IMR-90 (cell line): ENCODE results near the gene DCUN1D1. TPM values are rescaled to one million over a fixed set of nuclear protein-coding genes. Genes with fewer than 3 reads are reported as not detected.

ENCODE experiments used
- ATAC-seq: fragments of 200-7000 bp; cut with Tn5 transposase; 2 replicates; pipeline ENCODE4 v1.9.1; 2020; ENCODE audit warnings: low read depth, mild to moderate bottlenecking, moderate library complexity
- BruUV-seq: library from RNA; stranded (reverse); fragments of 400-500 nt; replicated peaks from 2 replicates; lab custom pipeline; 2021; lab: Mats Ljungman, UMichigan
- CTCF ChIA-PET: fragments of 300-600 bp; formaldehyde crosslinking; extraction: SDS; loops from one replicate; lab custom pipeline; 2021; ENCODE audit warnings: antibody characterized with exemption; lab: Yijun Ruan, JAX
- POLR2A ChIA-PET: fragments of 300-600 bp; sonication (Branson Sonifier 250); formaldehyde crosslinking; loops from one replicate; lab custom pipeline; 2022; ENCODE audit warnings: antibody characterized with exemption; ENCODE audit not compliant: unreplicated experiment; lab: Charles Lee
- DNase-seq: peaks from one replicate; pipeline ENCODE4 v3.0.0; 2013
- H2AFZ ChIP-seq: replicated peaks from 2 replicates; pipeline ENCODE3; 2013; ENCODE audit warnings: low read length, mild to moderate bottlenecking; ENCODE audit not compliant: poor library complexity
- H2AK5ac ChIP-seq: 2 replicates; pipeline ENCODE4 v1.6.1; 2013; ENCODE audit warnings: low read depth, low read length, inconsistent platforms
- H2AK9ac ChIP-seq: replicated peaks from 2 replicates; pipeline ENCODE3; 2013; ENCODE audit warnings: mild to moderate bottlenecking, low read depth, low read length, moderate library complexity; ENCODE audit not compliant: poor library complexity
- H2BK120ac ChIP-seq: 2 replicates; pipeline ENCODE4 v1.6.1; 2013; ENCODE audit warnings: low read depth, low read length, inconsistent platforms
- H2BK15ac ChIP-seq: 3 replicates; pipeline ENCODE4 v1.6.1; 2013; ENCODE audit warnings: low read depth, low read length, inconsistent platforms
- H2BK20ac ChIP-seq: 2 replicates; pipeline ENCODE4 v1.6.1; 2013; ENCODE audit warnings: low read depth, mild to moderate bottlenecking, inconsistent platforms, low read length, moderate library complexity
- H2BK5ac ChIP-seq: 2 replicates; pipeline ENCODE4 v1.6.1; 2013; ENCODE audit warnings: mild to moderate bottlenecking, low read depth, low read length, inconsistent platforms; ENCODE audit not compliant: poor library complexity, severe bottlenecking
- H3K14ac ChIP-seq: replicated peaks from 2 replicates; pipeline ENCODE4 v1.6.1; 2013; ENCODE audit warnings: low read depth, low read length, inconsistent platforms
- H3K18ac ChIP-seq: 2 replicates; pipeline ENCODE4 v1.6.1; 2013; ENCODE audit warnings: low read depth, low read length, control low read depth
- H3K23ac ChIP-seq: 2 replicates; pipeline ENCODE4 v1.6.1; 2013; ENCODE audit warnings: low read depth, low read length, inconsistent platforms
- H3K27ac ChIP-seq: 2 replicates; pipeline ENCODE4 v1.5.1; 2013; ENCODE audit warnings: mild to moderate bottlenecking, control low read depth, low read length; ENCODE audit not compliant: insufficient read depth
- H3K27me3 ChIP-seq: 2 replicates; pipeline ENCODE4 v1.6.1; 2013; ENCODE audit warnings: low read length; ENCODE audit not compliant: control insufficient read depth, insufficient read depth
- H3K36me3 ChIP-seq: 2 replicates; pipeline ENCODE4 v1.6.1; 2013; ENCODE audit warnings: low read length, mixed read lengths; ENCODE audit not compliant: control insufficient read depth, insufficient read depth
- H3K4ac ChIP-seq: 2 replicates; pipeline ENCODE4 v1.6.1; 2013; ENCODE audit warnings: low read depth, low read length, inconsistent platforms
- H3K4me1 ChIP-seq: 2 replicates; pipeline ENCODE4 v1.6.1; 2013; ENCODE audit warnings: low read length, mixed read lengths; ENCODE audit not compliant: control insufficient read depth, insufficient read depth
- H3K4me2 ChIP-seq: 2 replicates; pipeline ENCODE4 v1.6.1; 2013; ENCODE audit warnings: low read depth, mild to moderate bottlenecking, control low read depth, low read length, moderate library complexity
- H3K4me3 ChIP-seq: 2 replicates; pipeline ENCODE4 v1.5.1; 2013; ENCODE audit warnings: low read depth, mild to moderate bottlenecking, control low read depth, low read length, moderate library complexity; ENCODE audit not compliant: insufficient read depth
- H3K56ac ChIP-seq: 2 replicates; pipeline ENCODE4 v1.6.1; 2013; ENCODE audit warnings: low read length, inconsistent platforms; ENCODE audit not compliant: insufficient read depth; ENCODE audit errors: extremely low read depth
- H3K79me1 ChIP-seq, 2 experiments: 2 replicates each; pipeline ENCODE4 v1.6.1; 2013; ENCODE audit warnings: low read length in 2 of 2, inconsistent platforms in 1 of 2, low read depth in 1 of 2
- H3K9ac ChIP-seq: 2 replicates; pipeline ENCODE4 v1.6.1; 2013; ENCODE audit warnings: low read depth, low read length, control low read depth
- H3K9me1 ChIP-seq: 2 replicates; pipeline ENCODE4 v1.6.1; 2013; ENCODE audit warnings: low read length, inconsistent platforms; ENCODE audit not compliant: insufficient read depth
- H3K9me3 ChIP-seq: 2 replicates; pipeline ENCODE4 v1.6.1; 2013; ENCODE audit warnings: low read length; ENCODE audit not compliant: control insufficient read depth, insufficient read depth
- H4K20me1 ChIP-seq: 2 replicates; pipeline ENCODE4 v1.6.1; 2013; ENCODE audit warnings: low read length, inconsistent platforms; ENCODE audit not compliant: insufficient read depth
- H4K5ac ChIP-seq: 2 replicates; pipeline ENCODE4 v1.6.1; 2013; ENCODE audit warnings: mild to moderate bottlenecking, low read depth, low read length, control low read depth
- H4K8ac ChIP-seq, 2 experiments: 2 replicates each; pipeline ENCODE4 v1.6.1; 2013; ENCODE audit warnings: low read depth in 2 of 2, low read length in 2 of 2, control low read depth in 1 of 2, inconsistent platforms in 1 of 2
- H4K91ac ChIP-seq: 2 replicates; pipeline ENCODE4 v1.6.1; 2013; ENCODE audit warnings: low read depth, low read length, inconsistent platforms; ENCODE audit not compliant: insufficient read depth
- CEBPB ChIP-seq: IDR thresholded peaks from 2 replicates; pipeline ENCODE4 v1.6.1; 2012; ENCODE audit warnings: low read depth, low read length, improper control_type of control experiment
- MXI1 ChIP-seq: IDR thresholded peaks from 2 replicates; pipeline ENCODE4 v1.6.1; 2012; ENCODE audit warnings: low read depth, mild to moderate bottlenecking, low read length, moderate library complexity, borderline replicate concordance
- POLR2A ChIP-seq: IDR thresholded peaks from 2 replicates; pipeline ENCODE4 v1.6.1; 2012; ENCODE audit warnings: mild to moderate bottlenecking, low read depth, low read length
- RFX5 ChIP-seq: IDR thresholded peaks from 2 replicates; pipeline ENCODE4 v1.8.0; 2012; ENCODE audit warnings: low read depth, mild to moderate bottlenecking, low read length, moderate library complexity
- WGBS, 2 experiments: methylation state at CpG; one replicate each; pipeline versions ENCODE4 v1.1.5 to v1.1.7; 2013; ENCODE audit warnings: missing lambda C conversion rate in 2 of 2; ENCODE audit not compliant: insufficient read length in 1 of 2; ENCODE audit errors: extremely low coverage in 2 of 2; 5-methylcytosine and 5-hydroxymethylcytosine counted together
- dilution Hi-C: fragments of 300-500 bp; cut with HindIII; formaldehyde crosslinking; loops from one replicate; pipeline ENCODE4 v1.14.3; 2018; ENCODE audit warnings: low sequenced_read_pairs; ENCODE audit not compliant: unreplicated experiment
- in situ Hi-C: fragments of 300-500 bp; cut with MboI; formaldehyde crosslinking; loops from 3 replicates; pipeline ENCODE4 v1.14.3; 2019; ENCODE audit warnings: low sequenced_read_pairs, inconsistent platforms, mixed read lengths
- intact Hi-C: fragments of 100-400 bp; cut with micrococcal nuclease; formaldehyde crosslinking; loops from 2 replicates; pipeline ENCODE4 v1.10.0; 2022
- polyA plus RNA-seq, 3 experiments: library from polyadenylated mRNA; depleted of rRNA; stranded (reverse); fragments of >200 nt; gene quantifications; 2 replicates each; pipeline ENCODE4 v1.2.3, GENCODE V29; 2012; ENCODE audit warnings: low replicate concordance in 1 of 3
- total RNA-seq: library from RNA; depleted of rRNA; stranded (reverse); fragments of >200 nt; gene quantifications from 2 replicates; pipeline ENCODE4 v1.2.3, GENCODE V29; 2012
- TF ChIP-seq, protein P1 (sequence below): fragments of 150-350 bp; IDR thresholded peaks from 2 replicates; pipeline ENCODE4 v1.6.1; 2017; ENCODE audit warnings: mild to moderate bottlenecking, antibody characterized with exemption, low read length, low read depth
- TF ChIP-seq, protein P2 (sequence below): conservative IDR thresholded peaks from 2 replicates; pipeline ENCODE4 v1.5.1; 2012; ENCODE audit warnings: mild to moderate bottlenecking, low read depth, low read length, improper control_type of control experiment

DCUN1D1 gene
- total and polyA plus RNA-seq, 2 of the 4 experiments (the other 2 are of a cell fraction), result 12.5 to 17.7 TPM

- Histone ChIP-seq H3K79me1 (no peaks in the 10 kb centered on the region; a peak in 1 of 4 replicates), H3K4me2 (no peak overlapping the region), H3K9ac (no peak overlapping the region), H3K4ac (no peak overlapping the region), H3K14ac (no peak overlapping the region), H3K27ac (no peak overlapping the region), H4K8ac (no peak overlapping the region), H2AFZ (no peak overlapping the region), H3K27me3 (no peaks in the 10 kb centered on the region), H2BK120ac (no peak overlapping the region), H2BK15ac (no peak overlapping the region), H3K9me1 (no peaks in the 10 kb centered on the region), H3K4me1 (peaks cover under 1% of the 10 kb centered on the region; the same call in 1 of the 2 replicates), H3K18ac (no peak overlapping the region), H3K36me3 (peaks cover 3% of the 10 kb centered on the region; the same call in 1 of the 2 replicates), H3K9me3 (no peaks in the 10 kb centered on the region), H3K23ac (no peak overlapping the region), H2BK20ac (no peak overlapping the region), H3K56ac (no peak overlapping the region), H4K5ac (no peak overlapping the region), H2AK9ac (no peak overlapping the region), H3K4me3 (no peak overlapping the region), H4K91ac (no peak overlapping the region), H2AK5ac (no peak overlapping the region), H2BK5ac (no peak overlapping the region), H4K20me1 (no peaks in the 10 kb centered on the region)
- CTCF ChIA-PET, result no interaction called here
- no TSS peak for BruUV-seq
- no peak for DNase-seq
- in situ Hi-C loops (no loop called here), dilution Hi-C loops (no loop called here), intact Hi-C loops (no loop called here)
- TF ChIP-seq CEBPB (peak; percentile 83), RFX5 (no peak), POLR2A (no peak), MXI1 (no peak)
- TF ChIP-seq, protein P1, sequence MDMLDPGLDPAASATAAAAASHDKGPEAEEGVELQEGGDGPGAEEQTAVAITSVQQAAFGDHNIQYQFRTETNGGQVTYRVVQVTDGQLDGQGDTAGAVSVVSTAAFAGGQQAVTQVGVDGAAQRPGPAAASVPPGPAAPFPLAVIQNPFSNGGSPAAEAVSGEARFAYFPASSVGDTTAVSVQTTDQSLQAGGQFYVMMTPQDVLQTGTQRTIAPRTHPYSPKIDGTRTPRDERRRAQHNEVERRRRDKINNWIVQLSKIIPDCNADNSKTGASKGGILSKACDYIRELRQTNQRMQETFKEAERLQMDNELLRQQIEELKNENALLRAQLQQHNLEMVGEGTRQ, result no peak
- TF ChIP-seq, protein P2, sequence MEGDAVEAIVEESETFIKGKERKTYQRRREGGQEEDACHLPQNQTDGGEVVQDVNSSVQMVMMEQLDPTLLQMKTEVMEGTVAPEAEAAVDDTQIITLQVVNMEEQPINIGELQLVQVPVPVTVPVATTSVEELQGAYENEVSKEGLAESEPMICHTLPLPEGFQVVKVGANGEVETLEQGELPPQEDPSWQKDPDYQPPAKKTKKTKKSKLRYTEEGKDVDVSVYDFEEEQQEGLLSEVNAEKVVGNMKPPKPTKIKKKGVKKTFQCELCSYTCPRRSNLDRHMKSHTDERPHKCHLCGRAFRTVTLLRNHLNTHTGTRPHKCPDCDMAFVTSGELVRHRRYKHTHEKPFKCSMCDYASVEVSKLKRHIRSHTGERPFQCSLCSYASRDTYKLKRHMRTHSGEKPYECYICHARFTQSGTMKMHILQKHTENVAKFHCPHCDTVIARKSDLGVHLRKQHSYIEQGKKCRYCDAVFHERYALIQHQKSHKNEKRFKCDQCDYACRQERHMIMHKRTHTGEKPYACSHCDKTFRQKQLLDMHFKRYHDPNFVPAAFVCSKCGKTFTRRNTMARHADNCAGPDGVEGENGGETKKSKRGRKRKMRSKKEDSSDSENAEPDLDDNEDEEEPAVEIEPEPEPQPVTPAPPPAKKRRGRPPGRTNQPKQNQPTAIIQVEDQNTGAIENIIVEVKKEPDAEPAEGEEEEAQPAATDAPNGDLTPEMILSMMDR, result no peak
- WGBS, 2 experiments, result no CpG with 5 or more reads among the region's 1 CpG
- POLR2A ChIA-PET, result no interaction called here
- no peak for ATAC-seq
Measured at GRCh38 chr3:182891364-182891763, 89.0 kb downstream of the DCUN1D1 start.
